CD4-positive, alpha-beta T cell treated with Interleukin-15 for 1 hour (primary cell): Measurements from ENCODE around the gene AGBL4.
"Not testable (repeated sequence)": the region's sequence is repeated elsewhere in the genome, so short reads cannot be mapped to it uniquely, and the experiment has no call there.

Source experiments
- DNase-seq: peaks from one replicate; pipeline ENCODE4 v3.0.0-alpha.2; 2020

Gene AGBL4

GRCh38 chr1:49416758-49417157, 607.0 kb downstream of the AGBL4 start:
- DNase-seq, result no peak

GRCh38 chr1:49408346-49408745, 615.4 kb downstream of the AGBL4 start:
- no peak for DNase-seq

- DNase-seq, result no peak
Observed at GRCh38 chr1:49397086-49397485, 626.7 kb downstream of the AGBL4 start.

- no peak for DNase-seq
Observed at GRCh38 chr1:49394200-49394599, 629.6 kb downstream of the AGBL4 start.

- DNase-seq, result no peak
Observed at GRCh38 chr1:49389699-49390098, 634.1 kb downstream of the AGBL4 start.

GRCh38 chr1:49364676-49365075, 659.1 kb downstream of the AGBL4 start:
- no peak for DNase-seq

GRCh38 chr1:49363628-49364027, 660.1 kb downstream of the AGBL4 start:
- no peak for DNase-seq

- no peak for DNase-seq
Observed at GRCh38 chr1:49358036-49358435, 665.7 kb downstream of the AGBL4 start.

GRCh38 chr1:49356594-49356993, 667.2 kb downstream of the AGBL4 start:
- no peak for DNase-seq

GRCh38 chr1:49351768-49352167, 672.0 kb downstream of the AGBL4 start:
- DNase-seq, result no peak

GRCh38 chr1:49346767-49347349, 676.9 kb downstream of the AGBL4 start:
- no peak for DNase-seq

- DNase-seq, result no peak
Observed at GRCh38 chr1:49340576-49340975, 683.2 kb downstream of the AGBL4 start.

- no peak for DNase-seq
Observed at GRCh38 chr1:49339043-49339442, 684.7 kb downstream of the AGBL4 start.

- DNase-seq, result no peak
Observed at GRCh38 chr1:49337251-49337650, 686.5 kb downstream of the AGBL4 start.

- DNase-seq, result no peak
Observed at GRCh38 chr1:49333906-49334305, 689.8 kb downstream of the AGBL4 start.

GRCh38 chr1:49331066-49331852, 692.5 kb downstream of the AGBL4 start:
- no peak for DNase-seq

GRCh38 chr1:49323925-49324540, 699.7 kb downstream of the AGBL4 start:
- no peak for DNase-seq

GRCh38 chr1:49320493-49320892, 703.3 kb downstream of the AGBL4 start:
- DNase-seq, result not testable (repeated sequence)

- no peak for DNase-seq
Observed at GRCh38 chr1:49319426-49319963, 704.3 kb downstream of the AGBL4 start.

- no peak for DNase-seq
Observed at GRCh38 chr1:49318218-49318617, 705.5 kb downstream of the AGBL4 start.

GRCh38 chr1:49307457-49307856, 716.3 kb downstream of the AGBL4 start:
- no peak for DNase-seq

- DNase-seq, result no peak
Observed at GRCh38 chr1:49306507-49307070, 717.2 kb downstream of the AGBL4 start.

GRCh38 chr1:49302400-49302799, 721.4 kb downstream of the AGBL4 start:
- not testable (repeated sequence) for DNase-seq

GRCh38 chr1:49298304-49298703, 725.5 kb downstream of the AGBL4 start:
- DNase-seq, result no peak
